ENCODE measurements around the gene TBX10.
A peak's percentile ranks its signal among the peaks of the same experiment; 100 is the strongest.
"Not testable (repeated sequence)": the region's sequence is repeated elsewhere in the genome, so short reads cannot be mapped to it uniquely, and the experiment has no call there.

The TBX10 gene

GRCh38 chr11:67630228-67630942, 9.2 kb downstream of the TBX10 start:
- DNase-seq = peak; percentile 97

- peak; percentile 87 for DNase-seq
Observed at GRCh38 chr11:67629386-67630227, 10.0 kb downstream of the TBX10 start, which contains the start of gene NUDT8. TSS of gene NUDT8 (minus strand) at chr11:67629937. CDS start at chr11:67629911, 26 bp downstream.

- DNase-seq = no peak
Observed at GRCh38 chr11:67628710-67629385, 10.7 kb downstream of the TBX10 start.

- DNase-seq = no peak
Observed at GRCh38 chr11:67627812-67628624, 11.5 kb downstream of the TBX10 start.

GRCh38 chr11:67627441-67627811, 12.1 kb downstream of the TBX10 start:
- DNase-seq = no peak

- no peak for DNase-seq
Observed at GRCh38 chr11:67626970-67627369, 12.6 kb downstream of the TBX10 start.

GRCh38 chr11:67626131-67626833, 13.3 kb downstream of the TBX10 start:
- not testable (repeated sequence) for DNase-seq

- DNase-seq = not testable (repeated sequence)
Observed at GRCh38 chr11:67623795-67624194, 15.8 kb downstream of the TBX10 start.

GRCh38 chr11:67622905-67623304, 16.7 kb downstream of the TBX10 start:
- not testable (repeated sequence) for DNase-seq

- not testable (repeated sequence) for DNase-seq
Observed at GRCh38 chr11:67621928-67622327, 17.6 kb downstream of the TBX10 start.

GRCh38 chr11:67620621-67621020, 18.9 kb downstream of the TBX10 start:
- DNase-seq = not testable (repeated sequence)

- DNase-seq = not testable (repeated sequence)
Observed at GRCh38 chr11:67619683-67620618, 19.6 kb downstream of the TBX10 start.

- DNase-seq = not testable (repeated sequence)
Observed at GRCh38 chr11:67618901-67619659, 20.5 kb downstream of the TBX10 start.

- DNase-seq = no peak
Observed at GRCh38 chr11:67617243-67617953, 22.2 kb downstream of the TBX10 start.

GRCh38 chr11:67616431-67617242, 22.9 kb downstream of the TBX10 start:
- DNase-seq = no peak

- no peak for DNase-seq
Observed at GRCh38 chr11:67615728-67616430, 23.7 kb downstream of the TBX10 start.

Data from stimulated activated CD4-positive, alpha-beta T cell treated with anti-CD3 and anti-CD28 coated beads, Interleukin-4, amount 100 ng/mL, for 1 hour (primary cell).